ENCODE results near the gene CIITA.
"Not testable (repeated sequence)": the region's sequence is repeated elsewhere in the genome, so short reads cannot be mapped to it uniquely, and the experiment has no call there.

CIITA gene

GRCh38 chr16:10876799-10877341, at the start of gene CIITA:
Gene CIITA (plus strand): TSS chr16:10877202. CDS start chr16:10877331, 129 bp downstream.
- DNase-seq: no peak

DNA sequence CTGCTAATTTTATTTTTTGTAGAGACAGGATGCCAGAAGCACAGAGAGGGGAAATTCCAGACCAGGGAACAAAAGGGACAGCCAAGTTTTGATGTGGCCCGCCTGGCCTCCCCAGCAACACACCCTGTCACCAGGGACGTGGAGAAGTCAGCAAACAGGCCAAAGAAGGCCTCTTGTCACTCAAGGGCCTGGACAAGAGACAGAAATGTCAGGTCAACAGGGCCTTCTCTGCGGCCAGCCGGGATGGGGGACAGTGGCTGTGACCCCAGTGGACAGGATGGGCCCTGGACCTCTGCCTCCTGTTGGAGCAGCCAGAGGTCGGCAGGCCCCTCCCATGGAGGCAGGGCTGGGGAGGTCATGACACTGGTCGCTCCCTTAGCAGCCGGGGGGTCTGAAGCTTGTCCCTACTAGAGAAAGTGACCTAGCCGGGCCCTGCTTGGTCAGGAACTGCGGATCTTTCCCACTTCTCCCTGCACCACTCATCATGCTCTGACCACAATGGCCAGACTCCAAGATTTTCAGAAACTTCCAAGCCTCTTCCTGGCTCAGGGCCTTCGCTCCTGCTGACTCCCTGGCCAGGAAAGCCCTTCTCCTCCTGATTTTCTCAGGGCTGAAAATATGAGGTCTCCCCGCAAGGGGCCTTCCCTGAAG, 49.2 kb upstream of the CIITA start:
- no peak for DNase-seq

DNA sequence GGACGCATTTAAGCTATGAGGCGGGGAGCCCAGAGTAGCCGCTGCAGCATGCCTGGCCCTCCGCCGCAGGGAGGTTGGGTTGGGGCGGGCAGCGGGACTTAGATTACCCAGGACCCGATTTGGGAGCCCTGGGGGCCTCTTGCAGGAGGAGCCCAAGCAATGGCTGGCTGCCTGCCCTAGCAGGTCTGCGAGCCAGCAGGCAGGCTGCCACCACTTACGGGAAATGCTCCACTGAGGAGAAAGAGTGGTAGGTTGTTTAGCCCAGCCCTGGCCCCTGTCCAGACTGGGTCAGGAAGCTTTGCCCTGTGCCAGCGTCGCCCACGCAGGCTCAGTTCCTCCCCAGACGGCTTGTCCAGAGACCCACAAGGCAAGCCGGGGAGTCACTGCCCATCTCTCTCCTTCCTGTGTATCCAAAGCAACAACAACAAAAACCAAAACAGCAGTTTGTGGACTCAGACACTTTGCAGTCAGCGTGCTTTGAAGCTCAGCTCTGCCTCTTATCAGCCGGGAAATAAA, 48.1 kb upstream of the CIITA start:
- DNase-seq: no peak

DNA sequence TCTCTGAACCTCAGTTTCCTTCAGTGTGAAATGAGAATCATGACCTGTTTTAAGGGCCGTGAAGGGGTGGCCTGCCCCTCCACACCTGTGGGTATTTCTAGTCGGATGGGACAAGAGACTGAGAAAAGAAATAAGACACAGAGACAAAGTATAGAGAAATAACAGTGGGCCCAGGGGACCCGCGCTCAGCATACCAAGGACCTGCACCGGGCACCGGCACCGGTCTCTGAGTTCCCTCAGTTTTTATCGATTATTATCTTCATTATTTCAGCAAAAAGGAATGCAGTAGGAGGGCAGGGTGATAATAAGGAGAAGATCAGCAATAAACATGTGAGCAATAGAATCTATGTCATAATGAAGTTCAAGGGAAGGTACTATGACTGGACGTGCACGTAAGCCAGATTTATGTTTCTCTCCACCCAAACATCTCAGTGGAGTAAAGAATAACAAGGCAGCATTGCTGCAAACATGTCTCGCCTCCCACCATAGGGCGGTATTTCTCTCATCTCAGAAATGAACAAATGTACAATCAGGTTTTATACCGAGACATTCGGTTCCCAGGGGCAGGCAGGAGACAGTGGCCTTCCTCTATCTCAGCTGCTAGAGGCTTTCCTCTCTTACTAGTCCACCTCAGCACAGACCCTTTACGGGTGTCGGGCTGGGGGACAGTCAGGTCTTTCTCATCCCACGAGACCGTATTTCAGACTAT, 47.5 kb upstream of the CIITA start:
- not testable (repeated sequence) for DNase-seq

GRCh38 chr16:10830240-10830639, 46.8 kb upstream of the CIITA start:
- not testable (repeated sequence) for DNase-seq

- DNase-seq: no peak
These were observed 44.8 kb upstream of the CIITA start for GRCh38 chr16:10831894-10832886.

DNA sequence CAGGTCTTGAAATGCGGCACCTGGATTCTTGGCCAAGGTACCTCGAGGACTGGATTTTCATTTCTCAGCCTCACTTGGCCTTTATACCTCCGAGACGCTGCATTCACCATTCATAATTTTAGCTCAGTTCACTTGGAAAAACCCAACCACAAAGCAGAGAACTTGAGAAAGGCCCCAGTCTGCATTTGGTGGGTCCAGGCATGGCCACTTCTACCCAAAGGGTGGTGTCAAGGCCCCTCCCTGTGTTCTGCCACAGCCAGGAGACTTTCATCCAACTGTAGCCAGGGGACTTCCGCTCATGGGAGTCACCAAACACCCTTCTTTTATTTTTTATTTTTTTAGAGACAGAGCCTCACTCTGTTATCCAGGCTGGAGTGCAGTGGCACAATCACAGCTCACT, 43.7 kb upstream of the CIITA start:
- DNase-seq: no peak

GRCh38 chr16:10834130-10834529, 42.9 kb upstream of the CIITA start:
- no peak for DNase-seq

- no peak for DNase-seq
These were observed 42.2 kb upstream of the CIITA start for GRCh38 chr16:10834766-10835165.

DNA sequence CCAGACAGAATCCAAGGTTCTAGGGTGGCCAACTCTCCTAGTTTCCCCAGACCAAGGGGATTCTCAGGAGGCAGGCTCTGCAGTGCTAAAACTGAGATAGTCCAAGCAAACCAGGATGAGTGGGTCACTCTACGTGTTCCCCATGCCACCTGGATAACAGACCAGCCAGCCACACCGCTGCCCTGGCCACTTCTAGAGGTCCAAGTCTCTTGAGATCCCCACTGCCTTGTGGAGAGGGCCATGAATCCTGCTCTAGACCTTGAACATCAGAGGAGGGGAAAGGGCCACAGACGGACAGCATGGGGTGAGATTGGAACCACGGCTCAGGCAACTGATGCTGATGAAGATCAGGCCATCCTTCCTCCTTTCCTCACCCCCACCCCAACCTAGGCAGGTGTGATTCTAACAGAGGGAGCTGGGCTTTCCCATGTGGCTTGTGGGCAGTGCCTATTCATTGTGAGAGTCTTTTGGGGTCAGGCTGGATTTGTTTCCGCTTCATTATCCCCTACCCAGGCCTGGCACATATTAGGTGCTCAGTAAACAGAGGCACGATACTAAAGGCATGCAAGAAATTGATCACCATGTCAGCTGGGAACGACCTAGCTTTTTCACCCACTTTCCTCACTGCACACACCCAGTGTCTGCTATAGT, 41.6 kb upstream of the CIITA start:
- no peak for DNase-seq

DNA sequence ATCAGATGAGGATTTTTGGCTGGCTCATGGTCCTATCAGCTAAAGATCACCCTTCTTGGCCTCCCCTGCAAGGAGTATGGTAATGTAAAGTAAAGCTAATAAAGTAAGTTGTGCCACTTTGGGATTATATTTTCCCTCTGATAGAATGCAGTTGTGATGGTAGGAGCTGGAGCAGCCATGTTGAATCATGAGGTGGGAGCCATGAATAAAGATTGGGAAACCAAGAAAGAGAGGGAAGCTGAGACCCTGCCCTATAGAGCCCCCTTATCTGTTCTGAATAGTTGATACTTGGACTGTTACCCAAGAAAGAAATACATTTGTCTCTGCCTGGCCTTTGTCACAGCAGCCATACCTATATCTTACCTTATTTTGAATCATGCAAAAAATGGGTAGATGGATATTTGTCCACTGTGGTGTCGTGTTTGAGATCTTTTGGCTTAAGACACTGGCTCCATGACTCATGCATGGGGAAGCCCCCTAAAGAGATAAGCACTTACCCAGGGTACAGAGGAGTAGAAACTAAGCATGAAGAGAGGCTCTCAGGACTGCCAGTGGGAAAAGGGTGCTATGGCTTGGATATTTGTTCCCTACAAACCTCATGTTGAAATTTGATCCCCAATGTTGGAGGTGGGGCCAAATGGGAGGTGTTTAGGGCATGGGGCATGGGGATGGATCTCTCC, 40.7 kb upstream of the CIITA start:
- no peak for DNase-seq

DNA sequence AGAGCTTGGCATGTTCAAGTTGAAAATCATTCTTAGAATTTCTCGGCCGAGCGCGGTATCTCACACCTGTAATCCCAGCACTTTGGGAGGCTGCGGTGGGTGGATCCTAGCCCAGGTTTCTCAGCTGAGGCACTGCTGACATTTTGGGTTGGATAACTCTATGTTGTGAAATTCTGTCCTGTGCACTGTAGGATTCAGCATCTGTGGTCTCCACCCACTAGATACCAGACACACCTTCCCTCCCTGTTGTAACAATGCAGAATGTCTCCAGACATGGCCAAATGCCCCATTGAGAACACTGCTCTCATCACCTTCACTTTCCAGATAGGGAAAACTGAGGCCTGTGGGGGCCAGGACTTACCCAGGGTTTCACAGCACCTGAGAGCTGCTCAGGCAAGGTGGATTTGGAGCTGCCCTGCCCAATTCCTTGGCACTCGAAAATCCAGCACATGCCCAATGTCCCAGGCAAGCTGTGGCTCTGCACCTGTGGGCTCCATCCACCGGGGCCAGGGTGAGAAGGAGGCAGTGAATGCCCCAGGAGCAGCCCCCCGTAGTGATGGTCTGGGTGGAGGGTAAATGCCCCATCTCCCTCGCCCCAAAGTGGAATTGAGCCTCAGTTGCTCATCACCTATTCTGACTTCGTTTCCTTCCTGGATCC, 38.3 kb upstream of the CIITA start:
- DNase-seq: no peak

DNA sequence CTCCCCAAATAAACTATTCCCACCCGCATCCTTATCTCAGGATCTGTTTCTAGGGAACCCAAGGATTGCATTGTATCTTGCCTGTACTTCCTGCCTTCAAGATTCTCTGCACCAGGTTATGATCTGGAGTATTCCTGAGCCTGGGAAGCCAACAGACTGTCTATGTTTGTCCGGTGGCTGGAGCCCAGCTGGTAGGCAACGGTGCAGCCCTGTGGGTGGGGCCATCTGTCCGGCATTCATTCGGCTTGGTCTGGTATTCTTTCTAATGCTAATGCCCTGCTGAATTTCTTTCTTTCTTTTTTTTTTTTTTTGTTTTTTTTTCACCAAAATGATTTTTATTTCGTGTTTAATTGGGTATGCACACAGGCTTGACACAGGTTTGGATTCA, 37.7 kb upstream of the CIITA start:
- DNase-seq: no peak

DNA sequence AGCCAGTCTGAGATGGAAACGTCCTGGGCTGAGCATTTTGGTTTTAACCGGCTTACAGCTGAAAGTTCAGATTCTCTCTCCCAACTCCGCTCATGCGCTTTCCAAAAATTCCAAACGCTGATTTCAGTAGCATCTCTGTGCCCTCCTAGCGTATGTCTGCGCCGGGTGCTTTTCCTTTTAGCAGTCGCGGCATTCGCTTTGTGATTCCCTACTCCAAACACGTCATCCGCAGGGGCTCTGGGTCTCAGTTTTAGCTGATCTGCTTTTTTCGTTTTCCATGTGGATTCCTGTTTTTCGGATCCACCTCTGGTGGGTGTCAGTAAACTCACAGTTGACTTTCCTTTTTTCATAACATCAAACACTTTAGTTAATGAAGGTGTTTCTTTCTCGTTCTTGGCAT, 36.3 kb upstream of the CIITA start:
- DNase-seq: no peak

DNA sequence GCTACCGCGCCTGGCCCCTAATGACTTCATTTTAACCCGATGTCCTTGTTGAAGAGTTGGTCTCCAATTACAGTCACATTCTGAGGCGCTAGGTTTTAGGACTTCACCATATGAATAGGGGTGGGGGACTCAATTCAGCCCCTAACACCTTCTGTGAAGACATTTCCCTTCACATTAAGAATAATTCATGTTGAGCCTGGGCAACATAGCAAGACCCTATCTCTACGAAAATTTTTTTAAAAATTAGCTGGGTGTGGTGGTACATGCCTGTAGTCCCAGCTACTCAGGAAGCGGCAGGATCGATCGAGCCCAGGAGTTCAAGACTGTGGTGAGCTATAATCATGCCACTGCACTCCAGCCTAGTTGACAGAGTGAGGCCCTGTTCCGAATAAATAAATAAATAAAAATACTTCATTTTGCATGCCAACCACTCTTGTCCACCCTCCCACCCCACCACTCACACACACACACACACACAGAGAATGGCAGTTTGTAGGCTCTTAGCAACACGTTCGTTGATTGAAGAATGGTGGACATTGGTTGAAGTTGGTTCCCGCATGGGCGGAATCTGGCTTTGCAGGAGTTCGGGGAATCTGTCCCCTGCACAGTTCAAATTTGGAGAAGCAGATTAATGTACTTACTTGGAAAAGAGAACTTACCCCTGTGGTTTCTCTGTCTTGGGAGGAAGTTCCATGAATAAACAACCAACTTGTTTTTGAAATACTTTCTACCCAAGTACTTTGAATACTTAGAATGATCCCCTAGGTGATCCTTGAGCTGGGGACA, 30.6 kb upstream of the CIITA start:
- no peak for DNase-seq

- DNase-seq: no peak
These were observed 29.8 kb upstream of the CIITA start for GRCh38 chr16:10847176-10847575.

- no peak for DNase-seq
These were observed 27.1 kb upstream of the CIITA start for GRCh38 chr16:10849736-10850477.

DNA sequence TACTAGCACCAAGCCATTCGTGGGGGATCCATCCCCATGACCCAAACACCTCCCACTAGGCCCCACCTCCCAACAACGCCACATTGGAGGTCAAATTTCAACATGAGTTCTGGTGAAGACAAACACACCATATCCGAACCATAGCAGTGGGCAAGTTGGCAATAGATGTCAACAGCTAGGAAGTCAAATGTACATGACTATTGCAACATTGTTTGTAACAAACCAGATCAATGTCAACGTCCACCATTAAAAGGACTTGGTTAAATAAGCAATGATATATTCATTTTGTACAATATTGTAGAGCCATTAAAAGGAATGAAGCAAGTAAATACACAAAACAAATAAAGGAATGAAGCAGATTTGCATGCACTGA, 26.5 kb upstream of the CIITA start:
- no peak for DNase-seq

DNA sequence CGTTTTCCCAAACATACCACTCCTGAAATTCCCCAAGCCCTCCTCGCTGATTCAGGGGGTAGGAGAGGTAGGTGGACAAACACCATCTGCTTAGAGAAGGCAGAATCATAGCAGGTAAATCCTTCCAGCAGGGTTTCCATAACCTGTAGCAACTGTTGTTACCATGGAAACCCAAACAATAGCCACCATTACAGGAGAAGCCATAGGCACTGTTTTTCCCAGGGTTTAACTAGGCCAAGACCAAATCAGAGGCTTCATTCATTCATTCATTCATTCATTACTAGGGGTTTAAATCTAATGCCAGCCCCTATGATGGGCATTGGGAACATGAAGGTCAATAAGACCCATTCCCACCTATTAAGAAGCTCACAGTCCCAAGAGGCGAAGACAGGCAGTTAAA, 25.5 kb upstream of the CIITA start:
- DNase-seq: no peak

DNA sequence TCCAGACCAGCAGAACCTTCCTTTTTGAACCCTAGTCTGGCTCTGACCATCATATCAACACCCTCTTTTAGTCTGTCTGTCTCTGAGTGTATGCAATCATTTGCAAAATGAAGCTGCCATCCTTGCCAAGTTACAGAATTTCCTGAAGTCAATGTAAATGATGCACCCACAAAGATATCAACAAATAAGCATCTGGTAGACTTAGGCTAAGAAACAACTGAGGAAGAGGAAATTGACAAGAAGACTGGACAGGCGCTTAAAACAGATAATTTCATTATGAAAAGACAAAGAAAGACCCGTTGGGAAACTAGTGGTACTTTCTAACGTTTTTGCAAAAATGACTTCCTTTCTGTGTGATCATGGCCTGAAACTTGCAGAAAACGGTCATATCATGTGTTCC, 24.7 kb upstream of the CIITA start:
- DNase-seq: no peak
